COR-L47 (cell line): ENCODE data around the gene DEGS1.

Source experiments
- DNase-seq: peaks from one replicate; lab custom pipeline; 2025; lab: John Stamatoyannopoulos, UW

DEGS1 gene

DNA sequence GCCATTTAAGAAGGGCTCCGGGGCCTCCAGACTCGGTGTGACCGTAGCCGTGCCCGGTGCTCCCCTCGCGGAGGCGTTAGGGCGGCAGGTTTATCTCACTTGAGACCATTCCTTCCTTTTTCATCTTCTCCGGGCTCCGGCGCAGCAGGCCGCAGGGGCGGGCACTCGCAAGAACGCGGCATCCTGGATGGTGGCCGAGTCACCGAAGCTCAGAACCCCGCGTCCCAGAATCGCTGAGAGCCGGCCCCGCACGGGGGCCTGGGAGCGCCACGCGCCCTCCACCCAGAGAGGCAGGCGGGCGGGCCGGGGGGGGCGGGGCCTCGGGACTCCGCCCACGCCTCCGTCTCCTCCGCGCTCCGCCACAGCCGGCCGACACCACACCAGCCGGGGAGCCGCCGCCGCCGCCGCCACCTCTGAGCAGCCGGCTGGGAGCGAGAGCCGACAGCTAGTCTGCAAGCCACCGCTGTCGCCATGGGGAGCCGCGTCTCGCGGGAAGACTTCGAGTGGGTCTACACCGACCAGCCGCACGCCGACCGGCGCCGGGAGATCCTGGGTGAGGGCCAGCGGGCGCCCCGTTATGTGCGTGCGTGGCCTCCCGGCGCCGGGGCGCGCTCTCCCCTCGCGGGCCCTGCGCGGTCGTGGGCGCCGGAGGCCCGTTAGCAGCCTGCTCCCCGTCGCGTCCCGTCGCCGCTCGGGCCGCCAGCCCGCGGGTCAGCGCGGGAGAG lies at the start of gene DEGS1:
Gene DEGS1, plus strand, starts transcription at position 375 of the 725 bp plus-strand sequence. Its CDS starts 97 bp downstream, at position 472.
- peak; percentile 91 for DNase-seq

- no peak for DNase-seq
Measured at GRCh38 chr1:224133741-224134299, 49.2 kb upstream of the DEGS1 start.

- no peak for DNase-seq
Measured at GRCh38 chr1:224137518-224137917, 45.5 kb upstream of the DEGS1 start.

GRCh38 chr1:224138198-224138597 lies 44.8 kb upstream of the DEGS1 start:
- DNase-seq = no peak

DNA sequence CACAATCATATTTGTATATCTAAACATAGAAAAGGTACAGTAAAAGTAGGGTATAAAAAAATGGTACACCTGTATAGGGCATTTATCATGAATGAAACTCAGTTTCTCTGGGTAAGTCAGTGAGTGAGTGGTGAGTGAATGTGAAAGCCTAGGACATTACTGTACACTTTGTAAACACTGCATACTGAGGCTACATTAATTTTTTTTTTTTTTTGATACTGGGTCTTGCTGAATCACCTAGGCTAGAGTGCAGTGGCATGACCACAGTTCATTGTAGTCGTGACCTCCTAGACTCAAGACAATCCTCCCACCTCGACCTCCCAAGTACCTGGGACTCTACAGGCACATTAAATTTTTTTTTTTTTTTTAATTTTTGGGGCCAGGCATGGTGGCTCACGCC lies 41.3 kb upstream of the DEGS1 start:
- no peak for DNase-seq

DNA sequence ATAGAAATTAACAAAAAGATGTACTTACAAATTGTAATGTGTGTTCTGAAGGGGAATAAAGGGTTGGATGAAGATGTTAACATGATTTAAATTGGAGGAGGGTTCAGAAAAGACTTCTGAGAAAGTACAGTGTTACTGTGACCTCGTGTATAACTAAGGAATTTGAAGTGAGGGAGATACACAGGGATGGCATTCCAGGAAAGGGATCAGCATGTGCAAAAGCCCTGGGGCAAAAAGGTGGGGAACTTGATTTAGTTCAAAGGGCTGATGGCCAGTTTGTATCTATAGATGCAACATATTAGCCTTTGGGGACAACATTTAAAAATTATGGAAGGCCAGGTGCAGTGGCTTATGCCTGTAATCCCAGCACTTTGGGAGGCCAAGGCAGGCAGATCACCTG lies 33.3 kb upstream of the DEGS1 start:
- no peak for DNase-seq

GRCh38 chr1:224151117-224151516 lies 31.9 kb upstream of the DEGS1 start:
- DNase-seq = no peak

DNA sequence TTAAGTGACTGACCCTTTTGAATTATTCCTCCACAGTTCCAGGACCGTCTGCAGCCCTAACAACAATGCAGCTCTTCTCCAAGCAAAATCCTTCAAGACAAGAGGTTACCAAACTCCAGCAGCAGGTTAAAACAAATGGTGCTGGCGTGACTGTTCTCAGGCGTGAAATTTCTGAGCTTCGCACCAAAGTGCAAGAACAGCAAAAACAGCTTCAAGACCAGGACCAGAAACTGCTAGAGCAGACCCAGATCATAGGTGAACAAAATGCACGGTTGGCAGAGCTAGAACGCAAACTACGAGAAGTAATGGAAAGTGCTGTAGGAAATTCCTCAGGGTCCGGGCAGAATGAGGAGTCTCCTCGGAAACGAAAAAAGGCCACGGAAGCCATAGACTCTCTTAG lies 25.7 kb upstream of the DEGS1 start:
- DNase-seq = no peak

- no peak for DNase-seq
Measured at GRCh38 chr1:224159541-224159940, 23.5 kb upstream of the DEGS1 start.

DNA sequence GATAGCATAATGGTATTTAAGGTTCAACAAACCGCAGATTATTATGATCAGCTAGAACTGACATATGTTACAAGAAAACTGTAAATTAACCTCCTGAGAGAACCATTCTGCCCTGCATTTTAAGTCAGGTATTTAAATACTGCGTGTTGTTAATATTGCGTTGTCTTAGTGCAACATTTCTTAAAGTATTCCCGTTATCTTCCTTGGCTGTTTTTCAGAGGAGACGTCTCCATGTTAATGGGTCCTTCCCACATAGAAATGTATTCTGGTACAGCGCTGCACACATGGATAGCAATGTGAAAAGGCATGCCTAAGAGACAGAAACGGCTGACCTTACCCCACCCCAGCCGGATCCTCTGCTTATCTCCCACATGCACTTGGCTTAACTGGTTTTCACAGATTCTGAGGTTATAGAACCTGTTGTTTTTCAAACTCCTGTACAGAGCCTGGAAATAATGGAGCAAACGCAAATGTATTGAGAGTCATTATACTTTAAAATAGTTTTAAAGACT lies 22.8 kb upstream of the DEGS1 start:
- no peak for DNase-seq

- no peak for DNase-seq
Measured at GRCh38 chr1:224162768-224163167, 20.3 kb upstream of the DEGS1 start.

DNA sequence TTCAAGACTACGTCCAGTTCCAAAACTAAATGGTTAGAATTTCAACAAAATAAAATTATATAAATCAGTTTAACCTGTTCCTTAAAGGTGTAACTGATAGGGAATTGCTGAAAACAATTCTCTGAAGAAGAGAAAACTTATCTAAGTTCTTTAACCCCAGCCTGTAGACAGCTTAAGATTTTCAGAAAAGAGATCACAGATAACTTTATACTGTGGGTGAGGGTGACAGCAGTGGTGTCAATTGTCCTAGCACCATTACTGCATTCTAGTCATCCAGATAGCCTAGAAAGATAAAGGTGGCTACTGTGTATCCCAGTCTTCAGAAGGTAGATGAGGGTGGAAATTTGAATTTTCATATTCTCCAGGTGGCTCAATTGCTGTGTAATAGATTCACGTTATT lies 19.7 kb upstream of the DEGS1 start:
- no peak for DNase-seq

- DNase-seq = no peak
Measured at GRCh38 chr1:224168859-224169380, 14.1 kb upstream of the DEGS1 start.

DNA sequence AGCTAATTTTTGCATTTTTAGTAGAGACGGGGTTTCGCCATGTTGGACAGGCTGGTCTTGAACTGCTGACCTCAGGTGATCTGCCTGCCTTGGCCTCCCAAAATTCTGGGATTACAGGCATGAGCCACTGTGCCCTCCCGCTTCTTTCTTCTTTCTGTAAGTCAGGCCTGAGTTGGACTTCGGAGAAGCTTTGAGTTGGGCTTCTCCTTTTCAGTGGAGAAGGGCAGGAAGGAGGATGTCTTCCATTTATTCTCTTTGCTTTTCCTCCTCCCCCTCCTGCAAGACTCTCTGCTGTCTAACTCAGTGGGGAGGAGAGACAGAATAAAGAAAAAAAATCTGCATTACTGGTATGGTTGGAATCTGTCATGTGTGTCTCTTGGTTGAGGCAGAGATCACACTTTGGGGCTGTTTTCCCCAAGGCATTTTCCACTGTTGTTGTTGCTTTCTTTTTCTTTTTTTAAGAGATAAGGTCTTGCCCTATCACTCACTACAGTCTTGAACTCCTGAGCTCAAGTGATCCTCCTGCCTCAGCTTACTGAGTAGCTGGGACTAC lies 13.2 kb upstream of the DEGS1 start:
- DNase-seq = no peak

DNA sequence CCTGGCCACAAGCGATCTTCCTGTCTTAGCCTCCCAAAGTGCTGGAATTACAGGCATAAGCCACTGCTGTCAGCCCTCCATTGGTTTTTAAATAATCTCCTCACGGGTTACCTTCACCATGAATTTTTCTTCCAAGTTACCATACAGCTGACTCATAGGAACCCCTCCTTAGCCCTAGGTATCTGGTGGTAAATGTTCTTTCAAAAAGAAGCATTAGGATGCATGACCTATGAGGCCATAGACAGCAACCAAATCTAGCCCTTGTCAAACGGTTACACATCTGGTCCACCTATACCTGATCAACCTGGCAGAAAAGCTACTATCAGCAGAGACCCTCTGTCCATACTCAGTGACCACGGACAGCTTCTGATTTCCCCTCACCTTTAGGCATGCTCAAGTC lies 12.7 kb upstream of the DEGS1 start:
- DNase-seq = no peak

GRCh38 chr1:224170748-224171478 lies 12.1 kb upstream of the DEGS1 start:
- DNase-seq = no peak

- DNase-seq = no peak
Measured at GRCh38 chr1:224172229-224172628, 10.8 kb upstream of the DEGS1 start.

- DNase-seq = no peak
Measured at GRCh38 chr1:224173523-224173922, 9.5 kb upstream of the DEGS1 start.

DNA sequence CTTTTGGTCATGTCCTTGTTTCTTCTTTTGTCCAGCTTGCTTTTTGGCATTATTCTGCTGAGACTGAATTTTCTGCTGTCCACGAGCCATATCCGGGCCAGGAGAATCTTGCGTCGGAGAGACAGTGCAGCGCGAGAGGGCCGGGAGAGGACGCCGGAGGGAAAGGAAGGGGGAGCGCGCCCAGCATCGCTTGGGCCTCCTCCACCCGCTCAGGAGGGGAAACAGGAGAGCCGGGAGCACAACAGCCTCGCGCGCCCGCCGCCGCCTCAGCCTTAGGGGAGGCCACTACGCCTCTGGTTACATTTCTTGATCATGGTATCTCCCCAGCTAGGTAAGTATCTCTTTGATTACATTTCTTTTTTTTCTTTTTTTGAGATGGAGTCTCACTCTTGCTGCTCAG lies 7.4 kb upstream of the DEGS1 start:
- peak; percentile 43 for DNase-seq

- no peak for DNase-seq
Measured at GRCh38 chr1:224177356-224177999, 5.6 kb upstream of the DEGS1 start.

DNA sequence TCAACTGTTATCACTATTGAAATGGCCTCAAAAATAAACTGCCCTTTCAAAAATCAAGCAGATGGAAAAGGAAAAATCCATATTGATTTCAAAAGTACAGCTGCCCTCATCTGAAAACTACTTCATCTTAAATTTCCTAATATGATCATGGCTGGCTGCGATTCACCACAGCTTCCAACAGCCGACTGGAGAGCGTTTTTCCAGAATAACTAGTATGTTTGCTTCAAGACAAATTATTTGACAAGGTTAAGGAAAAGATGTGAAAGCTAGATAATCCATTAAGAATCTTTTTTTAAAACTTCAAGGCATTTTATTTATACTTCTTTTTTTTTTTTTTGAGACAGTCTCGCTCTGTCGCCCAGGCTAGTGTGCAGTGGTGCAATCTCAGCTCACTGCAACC lies 4.1 kb upstream of the DEGS1 start:
- no peak for DNase-seq
